GM13977 (cell line): Measurements from ENCODE around the gene PKD2.

ENCODE experiments used
- DNase-seq: peaks from one replicate; pipeline ENCODE4 v3.0.0; 2012; ENCODE audit warnings: low spot score
- CTCF ChIP-seq: IDR thresholded peaks from 2 replicates; pipeline ENCODE4 v1.5.1; 2012; ENCODE audit warnings: mild to moderate bottlenecking, control low read depth; ENCODE audit not compliant: insufficient read depth; ENCODE audit errors: extremely low read depth, missing control alignments
- in situ Hi-C: fragments of 300-500 bp; cut with MboI; formaldehyde crosslinking; loops from one replicate; pipeline ENCODE4 v1.12.0; 2022; ENCODE audit warnings: low sequenced_read_pairs, low pct_unique_long_range_greater_than_20kb, mixed read lengths, inconsistent platforms; ENCODE audit not compliant: unreplicated experiment

PKD2 gene

DNA sequence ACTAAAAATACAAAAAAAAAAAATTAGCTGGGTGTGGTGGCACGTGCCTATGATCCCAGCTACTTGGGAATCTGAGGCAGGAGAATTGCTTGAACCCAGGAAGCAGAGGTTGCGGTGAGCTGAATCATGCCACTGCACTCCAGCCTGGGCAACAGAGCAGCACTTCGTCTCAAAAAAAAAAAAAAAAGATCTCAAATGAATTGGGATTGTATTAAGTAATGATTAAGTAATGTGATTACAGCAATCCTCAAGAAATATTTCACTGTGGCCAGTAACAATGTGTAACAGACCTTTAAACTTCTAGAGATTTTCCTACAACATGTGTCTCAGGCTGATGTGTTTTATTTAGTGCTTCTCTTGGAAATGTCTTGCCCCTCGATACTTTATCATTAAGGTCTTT, 46.8 kb downstream of the PKD2 start:
- in situ Hi-C loops, result no loop called here
- no peak for TF ChIP-seq CTCF
- no peak for DNase-seq

DNA sequence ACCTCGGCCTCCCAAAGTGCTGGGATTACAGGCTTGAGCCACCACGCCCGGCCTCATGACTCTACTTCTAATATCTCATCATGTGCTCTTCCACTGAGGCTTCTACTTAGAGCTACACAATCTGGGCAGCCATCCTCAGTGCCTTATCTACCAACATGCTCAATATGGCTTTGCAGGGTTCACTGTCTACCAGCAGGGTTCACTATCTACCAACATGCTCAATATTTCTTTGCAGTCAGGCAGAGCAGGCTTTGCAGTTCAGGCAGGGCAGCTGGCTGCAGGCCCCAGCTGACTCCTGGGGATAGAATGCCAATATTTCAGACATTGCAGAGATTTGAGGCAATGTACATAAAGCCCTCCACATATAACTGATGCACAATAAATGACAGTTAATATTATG, 47.5 kb downstream of the PKD2 start:
- TF ChIP-seq CTCF, result peak; percentile 18
- DNase-seq, result peak; percentile 5
- in situ Hi-C loops, result no loop called here

- no peak for DNase-seq
- no peak for TF ChIP-seq CTCF
These were observed 50.9 kb downstream of the PKD2 start for GRCh38 chr4:88058295-88058694.

DNA sequence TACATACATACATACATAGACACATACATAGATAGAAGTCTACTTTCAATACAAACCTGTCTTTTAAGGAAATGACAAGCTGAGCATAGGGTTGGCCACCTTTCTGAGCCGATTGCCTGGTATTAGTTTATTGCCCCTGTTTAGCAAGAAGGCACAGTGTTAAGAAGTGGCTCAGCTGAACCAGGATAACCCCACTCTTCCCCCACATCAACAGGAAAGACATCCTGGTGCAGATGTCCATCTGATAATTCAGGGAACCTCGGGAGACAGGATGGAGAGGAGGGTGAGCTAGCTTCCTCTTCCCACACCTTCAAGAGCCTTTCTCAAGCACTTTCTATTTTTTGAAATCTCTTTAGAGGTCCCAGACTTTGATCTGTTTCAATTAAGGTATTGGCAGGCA, 52.3 kb downstream of the PKD2 start:
- no peak for TF ChIP-seq CTCF
- in situ Hi-C loops, result no loop called here
- no peak for DNase-seq

More at GRCh38 chr4:88058295-88058694, 50.9 kb downstream of the PKD2 start:
- in situ Hi-C loops, result no loop called here

- TF ChIP-seq CTCF, result no peak
- no peak for DNase-seq
- in situ Hi-C loops, result no loop called here
These were observed 53.0 kb downstream of the PKD2 start for GRCh38 chr4:88060431-88060830.

GRCh38 chr4:88062311-88062710, 54.9 kb downstream of the PKD2 start:
- in situ Hi-C loops, result no loop called here
- TF ChIP-seq CTCF, result no peak
- no peak for DNase-seq

- DNase-seq, result no peak
- TF ChIP-seq CTCF, result no peak
- in situ Hi-C loops, result no loop called here
These were observed 55.4 kb downstream of the PKD2 start for GRCh38 chr4:88062843-88063242.
